Measurements from ENCODE around the gene CNBP.

GRCh38 chr3:129161860-129162271 is 21.8 kb downstream of the CNBP start:
- no peak for TF ChIP-seq CTCF (IDR thresholded peaks at IDR 0.05)
- no peak for TF ChIP-seq POLR2A (IDR thresholded peaks at IDR 0.05)
